Measurements from ENCODE around the gene PDZK1IP1. TPM values are rescaled to one million over a fixed set of nuclear protein-coding genes. Genes with fewer than 3 reads are reported as not detected.
"Not testable (repeated sequence)": the region's sequence is repeated elsewhere in the genome, so short reads cannot be mapped to it uniquely, and the experiment has no call there.

The PDZK1IP1 gene
- total and polyA plus RNA-seq, 2 experiments from 2014 or later = not detected

- Histone ChIP-seq H3K79me2 (ENCODE audit: insufficient read depth) (no peaks in the 10 kb centered on the region), H3K36me3 (ENCODE audit: low read depth) (no peaks in the 10 kb centered on the region), H4K20me1 (ENCODE audit: insufficient read depth) (no peaks in the 10 kb centered on the region), H3K4me2 (ENCODE audit: unreplicated experiment) (no peak overlapping the region), H3K9ac (no peak overlapping the region), H3F3A (ENCODE audit: insufficient read depth) (0 out of 2 replicates have a peak, but pooled peaks cover 3% of the 10 kb centered on the region), H3K4me1 (ENCODE audit: insufficient read depth) (no peaks in the 10 kb centered on the region), H3K9me3 (ENCODE audit: low read depth) (no peaks in the 10 kb centered on the region), H3K27ac (no peak overlapping the region), H2AFZ (no peak overlapping the region), H3K9me2 (ENCODE audit: insufficient read depth) (no peaks in the 10 kb centered on the region), H3K4me3 (no peak overlapping the region), H3K27me3 (replicated peaks; ENCODE audit: insufficient read depth) (0 out of 2 replicates have a peak, but pooled peaks cover 5% of the 10 kb centered on the region)
- DNase-seq = no peak
- no peak for TF ChIP-seq EZH2 (IDR thresholded peaks at IDR 0.05; ENCODE audit: insufficient read depth, poor library complexity, severe bottlenecking)
- in situ Hi-C loops (cut with MboI) = no loop called here
Observed at GRCh38 chr1:47174656-47175020, 15.2 kb downstream of the PDZK1IP1 start.

- in situ Hi-C loops (cut with MboI) = no loop called here
- Histone ChIP-seq H3K4me2 (ENCODE audit: unreplicated experiment) (no peak overlapping the region), H2AFZ (no peak overlapping the region), H3K4me1 (ENCODE audit: insufficient read depth) (no peaks in the 10 kb centered on the region), H3K9me3 (ENCODE audit: low read depth) (no peaks in the 10 kb centered on the region), H3K36me3 (ENCODE audit: low read depth) (no peaks in the 10 kb centered on the region), H3K27me3 (replicated peaks; ENCODE audit: insufficient read depth) (0 out of 2 replicates have a peak, but pooled peaks cover 5% of the 10 kb centered on the region), H3F3A (ENCODE audit: insufficient read depth) (no peaks in the 10 kb centered on the region), H4K20me1 (ENCODE audit: insufficient read depth) (no peaks in the 10 kb centered on the region), H3K9ac (no peak overlapping the region), H3K79me2 (ENCODE audit: insufficient read depth) (no peaks in the 10 kb centered on the region), H3K9me2 (ENCODE audit: insufficient read depth) (no peaks in the 10 kb centered on the region), H3K4me3 (no peak overlapping the region), H3K27ac (no peak overlapping the region)
- DNase-seq = no peak
- TF ChIP-seq EZH2phosphoT487 (IDR thresholded peaks at IDR 0.05; ENCODE audit: insufficient read depth, low read depth) (no peak), EZH2 (IDR thresholded peaks at IDR 0.05; ENCODE audit: insufficient read depth, poor library complexity, severe bottlenecking) (no peak)
- WGBS, 2 experiments (ENCODE audit: low coverage in 1 of 2, low lambda C conversion rate in 2 of 2, missing lambda C conversion rate in 2 of 2) = 56 to 67% methylated on average over 5 of the region's 5 CpGs
Observed at GRCh38 chr1:47172782-47173181, 17.1 kb downstream of the PDZK1IP1 start.

GRCh38 chr1:47164552-47164951 is 25.3 kb downstream of the PDZK1IP1 start:
- Histone ChIP-seq H3K4me1 (ENCODE audit: insufficient read depth) (no peaks in the 10 kb centered on the region), H4K20me1 (ENCODE audit: insufficient read depth) (no peaks in the 10 kb centered on the region), H3K36me3 (ENCODE audit: low read depth) (no peaks in the 10 kb centered on the region), H3K4me2 (ENCODE audit: unreplicated experiment) (no peak overlapping the region), H3K27me3 (replicated peaks; ENCODE audit: insufficient read depth) (no peaks in the 10 kb centered on the region), H3K9ac (no peak overlapping the region), H3F3A (ENCODE audit: insufficient read depth) (no peaks in the 10 kb centered on the region), H3K9me3 (ENCODE audit: low read depth) (no peaks in the 10 kb centered on the region), H3K27ac (no peak overlapping the region), H3K4me3 (no peak overlapping the region), H3K9me2 (ENCODE audit: insufficient read depth) (no peaks in the 10 kb centered on the region), H2AFZ (no peak overlapping the region), H3K79me2 (ENCODE audit: insufficient read depth) (no peaks in the 10 kb centered on the region)
- in situ Hi-C loops (cut with MboI) = no loop called here
- no peak for DNase-seq
- no peak for TF ChIP-seq EZH2phosphoT487 (IDR thresholded peaks at IDR 0.05; ENCODE audit: insufficient read depth, low read depth)
- no peak for TF ChIP-seq EZH2 (IDR thresholded peaks at IDR 0.05; ENCODE audit: insufficient read depth, poor library complexity, severe bottlenecking)

GRCh38 chr1:47161298-47162040 is 28.4 kb downstream of the PDZK1IP1 start:
- in situ Hi-C loops (cut with MboI) = no loop called here
- Histone ChIP-seq H3K27ac (no peak overlapping the region), H3K36me3 (ENCODE audit: low read depth) (no peaks in the 10 kb centered on the region), H3F3A (ENCODE audit: insufficient read depth) (no peaks in the 10 kb centered on the region), H3K4me1 (ENCODE audit: insufficient read depth) (no peaks in the 10 kb centered on the region), H3K9me3 (ENCODE audit: low read depth) (no peaks in the 10 kb centered on the region), H3K27me3 (replicated peaks; ENCODE audit: insufficient read depth) (no peaks in the 10 kb centered on the region), H2AFZ (no peak overlapping the region), H3K4me3 (no peak overlapping the region), H4K20me1 (ENCODE audit: insufficient read depth) (no peaks in the 10 kb centered on the region), H3K9me2 (ENCODE audit: insufficient read depth) (no peaks in the 10 kb centered on the region), H3K79me2 (ENCODE audit: insufficient read depth) (no peaks in the 10 kb centered on the region), H3K9ac (no peak overlapping the region), H3K4me2 (ENCODE audit: unreplicated experiment) (no peak overlapping the region)
- TF ChIP-seq EZH2 (IDR thresholded peaks at IDR 0.05; ENCODE audit: insufficient read depth, poor library complexity, severe bottlenecking) (no peak), EZH2phosphoT487 (IDR thresholded peaks at IDR 0.05; ENCODE audit: insufficient read depth, low read depth) (no peak)
- no peak for DNase-seq
- WGBS, 2 experiments (ENCODE audit: low coverage in 1 of 2, low lambda C conversion rate in 2 of 2, missing lambda C conversion rate in 2 of 2) = 32% methylated on average over 5 of the region's 5 CpGs

- Histone ChIP-seq H3K27me3 (replicated peaks; ENCODE audit: insufficient read depth) (no peaks in the 10 kb centered on the region), H3K27ac (no peak overlapping the region), H4K20me1 (ENCODE audit: insufficient read depth) (no peaks in the 10 kb centered on the region), H3K9ac (no peak overlapping the region), H2AFZ (no peak overlapping the region), H3F3A (ENCODE audit: insufficient read depth) (no peaks in the 10 kb centered on the region), H3K79me2 (ENCODE audit: insufficient read depth) (no peaks in the 10 kb centered on the region), H3K36me3 (ENCODE audit: low read depth) (no peaks in the 10 kb centered on the region), H3K4me1 (ENCODE audit: insufficient read depth) (no peaks in the 10 kb centered on the region), H3K4me3 (no peak overlapping the region), H3K9me2 (ENCODE audit: insufficient read depth) (no peaks in the 10 kb centered on the region), H3K4me2 (ENCODE audit: unreplicated experiment) (no peak overlapping the region), H3K9me3 (ENCODE audit: low read depth) (no peaks in the 10 kb centered on the region)
- in situ Hi-C loops (cut with MboI) = no loop called here
- DNase-seq = no peak
- TF ChIP-seq EZH2phosphoT487 (IDR thresholded peaks at IDR 0.05; ENCODE audit: insufficient read depth, low read depth) = no peak
- TF ChIP-seq EZH2 (IDR thresholded peaks at IDR 0.05; ENCODE audit: insufficient read depth, poor library complexity, severe bottlenecking) = no peak
Observed at GRCh38 chr1:47160716-47161115, 29.1 kb downstream of the PDZK1IP1 start.

- H3K9ac ChIP-seq; H3K9me2 ChIP-seq (ENCODE audit: insufficient read depth); H4K20me1 ChIP-seq (ENCODE audit: insufficient read depth); in situ Hi-C loops (cut with MboI); H3F3A ChIP-seq (ENCODE audit: insufficient read depth); DNase-seq; H3K9me3 ChIP-seq (ENCODE audit: low read depth); H3K27me3 ChIP-seq (replicated peaks; ENCODE audit: insufficient read depth); H3K4me1 ChIP-seq (ENCODE audit: insufficient read depth); H3K79me2 ChIP-seq (ENCODE audit: insufficient read depth); H3K4me3 ChIP-seq; H3K27ac ChIP-seq; H2AFZ ChIP-seq; H3K36me3 ChIP-seq (ENCODE audit: low read depth); H3K4me2 ChIP-seq (ENCODE audit: unreplicated experiment): not testable (repeated sequence)
- WGBS, 2 experiments (ENCODE audit: low coverage in 1 of 2, low lambda C conversion rate in 2 of 2, missing lambda C conversion rate in 2 of 2) = 56 to 80% methylated on average over 1 to 3 of the region's 3 CpGs
Observed at GRCh38 chr1:47157957-47158356, 31.9 kb downstream of the PDZK1IP1 start.

GRCh38 chr1:47156457-47156856 is 33.4 kb downstream of the PDZK1IP1 start:
- H3K4me1 ChIP-seq (ENCODE audit: insufficient read depth); H3K4me2 ChIP-seq (ENCODE audit: unreplicated experiment); H3K9me2 ChIP-seq (ENCODE audit: insufficient read depth); H3K4me3 ChIP-seq; H3K36me3 ChIP-seq (ENCODE audit: low read depth); DNase-seq; H4K20me1 ChIP-seq (ENCODE audit: insufficient read depth); in situ Hi-C loops (cut with MboI); H3K9ac ChIP-seq; H3K27me3 ChIP-seq (replicated peaks; ENCODE audit: insufficient read depth); H3K27ac ChIP-seq; H3F3A ChIP-seq (ENCODE audit: insufficient read depth); H2AFZ ChIP-seq; H3K9me3 ChIP-seq (ENCODE audit: low read depth); H3K79me2 ChIP-seq (ENCODE audit: insufficient read depth): not testable (repeated sequence)

Measured in GM23248 (cell line).